Epithelial cell of alveolus of lung (primary cell): Measurements from ENCODE around the gene MKKS. TPM values are rescaled to one million over a fixed set of nuclear protein-coding genes. Genes with fewer than 3 reads are reported as not detected.

Experiments used
- total RNA-seq: library from RNA; depleted of rRNA; stranded (reverse); fragments of >200 nt; gene quantifications from 2 replicates; pipeline ENCODE4 v1.2.1, GENCODE V29; 2015

MKKS gene
- 8.4 and 12.6 TPM in 2 replicates for total RNA-seq

DNA sequence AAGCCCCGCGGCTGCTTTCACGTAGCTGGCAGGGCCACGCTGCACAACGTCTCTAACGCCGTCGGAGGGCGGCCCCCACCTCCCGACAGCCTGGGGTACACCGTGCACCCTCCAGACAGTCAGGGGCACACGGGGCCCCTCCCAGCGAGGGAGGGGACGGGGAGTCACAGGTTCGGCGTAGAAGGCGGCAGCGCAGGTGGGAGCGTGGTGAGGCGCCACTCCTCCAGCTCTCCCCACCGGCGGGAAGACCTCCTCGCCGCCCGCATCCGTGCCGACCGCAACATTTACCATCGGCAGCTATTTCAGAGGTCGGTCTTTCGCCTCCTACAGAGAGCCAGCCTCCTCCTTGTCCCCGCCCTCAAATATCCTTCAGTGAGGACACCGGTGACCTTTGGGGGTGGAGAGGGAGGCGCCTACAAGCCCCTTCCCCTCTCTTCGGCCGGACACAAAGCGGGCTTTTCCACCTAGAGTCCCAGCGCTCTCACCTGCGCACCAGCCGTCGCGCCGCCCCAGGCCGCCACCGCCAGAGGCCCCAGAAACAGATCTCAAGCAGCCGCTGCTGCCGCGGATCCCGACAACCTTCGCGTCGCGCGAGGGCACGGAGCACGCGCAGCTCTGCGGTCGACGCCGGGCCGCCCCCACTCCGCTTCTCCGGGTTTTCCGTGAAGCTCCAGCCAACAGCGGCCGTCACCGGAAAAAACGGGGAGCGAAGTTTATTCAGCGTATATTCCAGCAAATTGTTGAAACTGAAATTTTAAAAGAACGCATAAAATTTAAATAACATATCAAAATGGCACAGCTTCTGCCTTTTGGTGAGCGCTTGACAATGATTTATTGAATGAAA lies at the start of gene MKKS:
Gene MKKS, minus strand, starts transcription at position 600 of the 844 bp plus-strand sequence. CDS start 20,708 bp downstream, outside the sequence.

DNA sequence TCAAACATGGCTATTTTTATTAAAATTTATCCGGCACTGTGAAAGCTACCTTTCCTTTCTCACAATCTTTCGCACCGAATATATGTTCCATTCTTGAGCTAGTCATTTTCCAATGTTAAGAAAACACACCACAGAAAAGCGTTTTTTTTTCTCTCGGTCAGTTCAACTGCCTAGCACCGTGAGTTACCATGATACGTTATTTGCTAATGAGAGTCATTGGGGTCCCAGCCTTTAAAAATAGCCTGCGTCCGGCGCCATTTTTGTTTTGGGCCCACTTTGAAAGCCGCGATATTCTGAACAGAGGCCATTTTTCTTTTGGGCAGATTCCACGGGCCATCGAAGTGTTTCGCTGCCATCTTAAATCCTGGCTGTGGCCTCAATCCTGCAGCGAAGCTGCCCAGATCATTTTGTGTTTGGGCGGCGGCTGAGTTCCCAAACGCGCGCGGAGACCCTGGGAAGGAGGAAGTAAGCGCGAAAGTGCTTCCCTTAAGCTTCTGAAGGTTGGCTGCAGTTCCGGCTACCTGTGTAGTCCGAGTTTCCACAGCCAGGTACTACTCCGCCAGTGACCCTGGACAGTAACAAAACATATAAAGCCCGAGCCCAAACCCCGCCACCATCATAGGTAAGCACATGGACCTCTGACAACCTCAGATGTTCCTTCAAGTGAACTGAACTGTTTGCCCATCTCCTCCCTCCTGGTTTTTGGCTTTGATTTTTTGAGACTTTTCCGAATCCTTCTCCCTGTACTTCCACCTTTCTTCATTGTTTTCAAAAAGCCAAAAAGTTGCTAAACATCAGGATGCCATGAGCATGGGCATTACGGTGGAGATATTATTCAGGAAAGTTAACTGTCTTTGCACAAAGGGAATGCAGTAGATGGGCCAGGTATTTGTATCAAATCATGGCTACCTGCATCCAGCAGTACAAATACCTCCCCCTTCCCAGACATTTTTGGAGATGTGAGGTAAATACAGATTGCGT lies 1.1 kb upstream of the MKKS start, which contains the start of gene SLX4IP:
Gene SLX4IP, plus strand, starts transcription at position 474 of the 981 bp plus-strand sequence. CDS start 22,900 bp downstream, outside the sequence.

Other genes starting within 250 kb of the MKKS start
- gene SNAP25, start 215.4 kb downstream of the MKKS start, total RNA-seq = 6.6 and 28.2 TPM in 2 replicates
- gene SLX4IP, start 1.1 kb upstream of the MKKS start, total RNA-seq = 3.0 and 5.3 TPM in 2 replicates
- 12.5 and 16.3 TPM in 2 replicates for gene JAG1, start 239.8 kb upstream of the MKKS start, total RNA-seq